Caco-2 (cell line): ENCODE measurements around the gene MSLN. TPM values are rescaled to one million over a fixed set of nuclear protein-coding genes. Genes with fewer than 3 reads are reported as not detected.

Source experiments
- BruUV-seq: library from RNA; stranded (reverse); fragments of 400-500 nt; replicated peaks from 2 replicates; lab custom pipeline; 2021; lab: Mats Ljungman, UMichigan
- CTCF ChIA-PET: fragments of 300-600 bp; sonication (Branson Sonifier 250); formaldehyde crosslinking; loops from one replicate; lab custom pipeline; 2022; ENCODE audit warnings: antibody characterized with exemption; lab: Charles Lee
- POLR2A ChIA-PET: fragments of 300-600 bp; sonication (Branson Sonifier 250); formaldehyde crosslinking; loops from one replicate; lab custom pipeline; 2022; ENCODE audit warnings: antibody characterized with exemption; lab: Charles Lee
- DNase-seq, 2 experiments: peaks; one replicate each; pipeline versions ENCODE4 v3.0.0 to v3.0.0-alpha.2; 2020 to 2022
- H3K27me3 ChIP-seq: replicated peaks from 2 replicates; pipeline ENCODE4 v1.6.0; 2011; ENCODE audit warnings: low read length; ENCODE audit not compliant: control insufficient read depth, insufficient read depth
- H3K36me3 ChIP-seq: 2 replicates; pipeline ENCODE4 v1.5.1; 2011; ENCODE audit warnings: low read length; ENCODE audit not compliant: control insufficient read depth, insufficient read depth
- H3K4me1 ChIP-seq: fragments of 250-450 bp; sonication (Bioruptor Pico); 2 replicates; pipeline ENCODE4 v1.5.1; 2020; ENCODE audit warnings: mild to moderate bottlenecking
- H3K4me3 ChIP-seq: 2 replicates; pipeline ENCODE4 v1.5.1; 2011; ENCODE audit warnings: low read depth, mild to moderate bottlenecking, control low read depth, low read length
- H3K9me3 ChIP-seq: fragments of 250-450 bp; sonication (Bioruptor Pico); 2 replicates; pipeline ENCODE4 v1.5.1; 2020; ENCODE audit warnings: mild to moderate bottlenecking, moderate library complexity
- H3K27ac Mint-ChIP-seq: one replicate; pipeline ENCODE4 v1.8.0; 2022; ENCODE audit warnings: mixed read lengths; ENCODE audit not compliant: unreplicated experiment
- H3K27me3 Mint-ChIP-seq: one replicate; pipeline ENCODE4 v1.8.0; 2022; ENCODE audit warnings: mixed read lengths; ENCODE audit not compliant: insufficient read depth, unreplicated experiment
- H3K36me3 Mint-ChIP-seq: one replicate; pipeline ENCODE4 v1.8.0; 2022; ENCODE audit warnings: mild to moderate bottlenecking, mixed read lengths; ENCODE audit not compliant: insufficient read depth, unreplicated experiment
- H3K4me1 Mint-ChIP-seq: one replicate; pipeline ENCODE4 v1.8.0; 2022; ENCODE audit warnings: low read depth, mixed read lengths; ENCODE audit not compliant: unreplicated experiment
- H3K4me3 Mint-ChIP-seq: one replicate; pipeline ENCODE4 v1.8.0; 2022; ENCODE audit warnings: mild to moderate bottlenecking, moderate library complexity, mixed read lengths; ENCODE audit not compliant: unreplicated experiment
- H3K9me3 Mint-ChIP-seq: one replicate; pipeline ENCODE4 v1.8.0; 2022; ENCODE audit warnings: mixed read lengths; ENCODE audit not compliant: unreplicated experiment
- CTCF ChIP-seq, 2 experiments: fragments of 200-600 bp in 1 of 2; IDR thresholded peaks; 1 replicate in 1 of 2; 2 replicates in 1 of 2; pipeline versions ENCODE4 v1.5.1 to v1.8.0; 2011 to 2022; ENCODE audit warnings: antibody characterized with exemption in 1 of 2, control low read depth in 1 of 2, inconsistent platforms in 1 of 2, low read depth in 1 of 2, low read length in 1 of 2, mild to moderate bottlenecking in 1 of 2, moderate library complexity in 1 of 2; ENCODE audit not compliant: insufficient read depth in 1 of 2, severe bottlenecking in 1 of 2, unreplicated experiment in 1 of 2
- intact Hi-C: fragments of 100-400 bp; cut with micrococcal nuclease; formaldehyde crosslinking; loops from one replicate; pipeline ENCODE4 v1.10.0; 2022; ENCODE audit not compliant: unreplicated experiment
- total RNA-seq: library from RNA; stranded (reverse); gene quantifications from 2 replicates; pipeline ENCODE4 v1.2.3, GENCODE V29; 2022

The MSLN gene
- total RNA-seq, 1 experiment from 2014 or later = 0.36 TPM

- BruUV-seq = no TSS peak
- no peak overlapping the region for H3K27ac Mint-ChIP-seq
- no peaks in the 10 kb centered on the region for H3K36me3 Mint-ChIP-seq
- no peak for DNase-seq
- no peaks in the 10 kb centered on the region for H3K27me3 ChIP-seq
- H3K4me1 ChIP-seq = 0 out of 2 replicates have a peak, but pooled peaks cover 3% of the 10 kb centered on the region
- no peak overlapping the region for H3K4me3 ChIP-seq
- TF ChIP-seq CTCF (IDR thresholded peaks at IDR 0.05; ENCODE audit: insufficient read depth in 1 of 2, low read depth in 1 of 2, low read length in 1 of 2, severe bottlenecking in 1 of 2, unreplicated experiment in 1 of 2) = no peak
- ChIA-PET CTCF (no interaction called here), POLR2A (no interaction called here)
- H3K9me3 Mint-ChIP-seq = no peaks in the 10 kb centered on the region
- H3K36me3 ChIP-seq = no peaks in the 10 kb centered on the region
- no peaks in the 10 kb centered on the region for H3K27me3 Mint-ChIP-seq
- intact Hi-C loops = no loop called here
- no peaks in the 10 kb centered on the region for H3K4me1 Mint-ChIP-seq
- no peaks in the 10 kb centered on the region for H3K9me3 ChIP-seq
- H3K4me3 Mint-ChIP-seq = no peak overlapping the region
These were observed 12.4 kb downstream of the MSLN start for GRCh38 chr16:772959-773358.

- Mint-ChIP-seq H3K27me3 (no peaks in the 10 kb centered on the region), H3K27ac (no peak overlapping the region)
- CTCF ChIA-PET = no interaction called here
These were observed 13.8 kb downstream of the MSLN start for GRCh38 chr16:774086-775001.

More at GRCh38 chr16:774086-775001, 13.8 kb downstream of the MSLN start:
- Mint-ChIP-seq H3K9me3 (no peaks in the 10 kb centered on the region), H3K36me3 (no peaks in the 10 kb centered on the region), H3K4me1 (no peaks in the 10 kb centered on the region), H3K4me3 (no peak overlapping the region)
- H3K9me3 ChIP-seq = no peaks in the 10 kb centered on the region
- BruUV-seq = no TSS peak
- TF ChIP-seq CTCF (IDR thresholded peaks at IDR 0.05; ENCODE audit: insufficient read depth in 1 of 2, low read depth in 1 of 2, low read length in 1 of 2, severe bottlenecking in 1 of 2, unreplicated experiment in 1 of 2) = no peak
- no peaks in the 10 kb centered on the region for H3K36me3 ChIP-seq
- no peak for DNase-seq
- H3K27me3 ChIP-seq = no peaks in the 10 kb centered on the region
- intact Hi-C loops = no loop called here
- POLR2A ChIA-PET = no interaction called here
- H3K4me3 ChIP-seq = no peak overlapping the region
- 0 out of 2 replicates have a peak, but pooled peaks cover 3% of the 10 kb centered on the region for H3K4me1 ChIP-seq
